ENCODE data around the gene SPPL2C. TPM values are rescaled to one million over a fixed set of nuclear protein-coding genes. Genes with fewer than 3 reads are reported as not detected.

Gene SPPL2C
- total and polyA plus RNA-seq, 2 of the 13 experiments (the other 11 are each of a cell fraction or from before 2014, with no cell fraction given), result not detected

DNA sequence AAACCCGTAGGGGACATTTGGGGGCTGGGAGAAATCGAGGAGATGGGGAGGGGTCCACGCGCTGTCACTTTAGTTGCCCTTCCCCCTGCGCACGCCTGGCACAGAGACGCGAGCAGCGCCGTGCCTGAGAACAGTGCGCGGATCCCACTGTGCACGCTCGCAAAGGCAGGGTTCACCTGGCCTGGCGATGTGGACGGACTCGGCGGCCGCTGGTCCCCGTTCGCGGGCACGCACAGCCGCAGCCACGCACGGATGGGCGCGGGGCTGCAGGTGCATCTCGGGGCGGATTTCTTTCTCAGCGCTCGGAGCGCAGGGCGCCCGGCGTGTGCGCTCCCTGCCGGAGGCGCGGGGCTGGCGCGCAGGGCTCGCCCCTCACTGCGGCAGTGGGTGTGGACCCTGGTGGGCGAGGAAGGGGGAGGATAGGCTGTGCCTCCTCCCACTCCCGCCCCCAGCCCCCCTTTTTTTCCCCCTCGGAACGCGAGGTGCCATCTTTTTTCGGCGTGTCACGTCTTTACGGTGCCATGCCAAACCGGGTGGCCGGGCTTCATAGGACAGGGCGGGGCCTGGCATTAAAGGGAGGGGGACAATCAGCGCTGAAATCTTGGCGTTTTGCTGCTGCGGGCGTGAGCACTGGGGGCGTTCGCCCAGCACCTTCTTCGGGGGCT lies 50.8 kb downstream of the SPPL2C start (continued):
- TF ChIP-seq ZNF407 (CRISPR knock-in tag; IDR thresholded peaks at IDR 0.05; ENCODE audit: not compliant biosample characterization) (no peak), CENPX (CRISPR knock-in tag; IDR thresholded peaks at IDR 0.05) (no peak), ZNF160 (CRISPR knock-in tag; IDR thresholded peaks at IDR 0.05) (no peak), ZNF30 (CRISPR knock-in tag; IDR thresholded peaks at IDR 0.05) (0 out of 2 replicates have a peak, but pooled peaks have one; percentile 36), ZNF569 (CRISPR knock-in tag; IDR thresholded peaks at IDR 0.05; ENCODE audit: borderline replicate concordance) (no peak), DNMT1 (CRISPR knock-in tag; IDR thresholded peaks at IDR 0.05) (no peak), SP2 (CRISPR knock-in tag; IDR thresholded peaks at IDR 0.05) (no peak), PAF1 (CRISPR knock-in tag; IDR thresholded peaks at IDR 0.05) (no peak), HDAC1 (CRISPR knock-in tag; IDR thresholded peaks at IDR 0.05) (peak; percentile 28; the same call in 1 of the 2 replicates), YY1 (IDR thresholded peaks at IDR 0.05; ENCODE audit: insufficient read depth, insufficient replicate concordance, low read depth, low read length) (peak; percentile 9), ZBTB1 (CRISPR knock-in tag; IDR thresholded peaks at IDR 0.05; ENCODE audit: borderline replicate concordance) (no peak), ZBTB8A (CRISPR knock-in tag; IDR thresholded peaks at IDR 0.05; ENCODE audit: borderline replicate concordance, low read depth) (no peak), ZNF777 (CRISPR knock-in tag; IDR thresholded peaks at IDR 0.05) (0 out of 2 replicates have a peak, but pooled peaks have one; percentile 20), HNRNPK (IDR thresholded peaks at IDR 0.05; ENCODE audit: low read depth, low read length, poor library complexity, severe bottlenecking) (peak; percentile 82), ZNF337 (CRISPR knock-in tag; IDR thresholded peaks at IDR 0.05; ENCODE audit: borderline replicate concordance, low read depth) (no peak), GABPB1 (CRISPR knock-in tag; IDR thresholded peaks at IDR 0.05) (peak; percentile 52; the same call in 1 of the 2 replicates), FOXA1 (IDR thresholded peaks at IDR 0.05) (no peak), FOXA1 (CRISPR knock-in tag; IDR thresholded peaks at IDR 0.05) (no peak), KDM2A (CRISPR knock-in tag; IDR thresholded peaks at IDR 0.05; ENCODE audit: borderline replicate concordance, low read depth) (peak; percentile 65), ZNF589 (CRISPR knock-in tag; conservative IDR thresholded peaks at IDR 0.05) (0 out of 2 replicates have a peak, but pooled peaks have one; percentile 25), TGIF2 (CRISPR knock-in tag; IDR thresholded peaks at IDR 0.05) (no peak), ZNF740 (CRISPR knock-in tag; IDR thresholded peaks at IDR 0.05) (no peak), KDM4B (CRISPR knock-in tag; IDR thresholded peaks at IDR 0.05) (peak; percentile 64; the same call in 1 of the 2 replicates)

All from HepG2 (cell line).